KMS-11 (cell line): ENCODE data around the gene RBM14.

ENCODE experiments used
- H2AFZ ChIP-seq: fragments of 200-600 bp; sonication (generic); 2 replicates; pipeline ENCODE4 v1.6.1; 2016; ENCODE audit warnings: antibody characterized with exemption, mixed run types, low read depth
- H3K27ac ChIP-seq: fragments of 200-600 bp; sonication (generic); 2 replicates; pipeline ENCODE4 v1.6.1; 2016; ENCODE audit warnings: mild to moderate bottlenecking, mixed run types
- H3K27me3 ChIP-seq: fragments of 200-600 bp; sonication (generic); 2 replicates; pipeline ENCODE4 v1.6.1; 2017; ENCODE audit warnings: mild to moderate bottlenecking, low read depth, mixed run types, moderate library complexity; ENCODE audit not compliant: insufficient read depth
- H3K36me3 ChIP-seq: fragments of 200-600 bp; sonication (generic); 2 replicates; pipeline ENCODE4 v1.6.1; 2017; ENCODE audit warnings: mild to moderate bottlenecking, mixed run types; ENCODE audit not compliant: insufficient read depth
- H3K4me1 ChIP-seq: fragments of 200-600 bp; sonication (generic); 2 replicates; pipeline ENCODE4 v1.6.1; 2016; ENCODE audit warnings: mild to moderate bottlenecking, low read depth, mixed run types; ENCODE audit not compliant: poor library complexity, severe bottlenecking
- H3K4me2 ChIP-seq: fragments of 200-600 bp; sonication (generic); 2 replicates; pipeline ENCODE4 v1.7.0; 2016; ENCODE audit warnings: mild to moderate bottlenecking, mixed run types
- H3K4me3 ChIP-seq: fragments of 200-600 bp; sonication (generic); IDR thresholded peaks from 2 replicates; pipeline ENCODE4 v1.6.1; 2017; ENCODE audit warnings: low read depth, low read length, mixed read lengths; ENCODE audit not compliant: insufficient read depth
- H3K79me2 ChIP-seq: fragments of 200-600 bp; sonication (generic); 2 replicates; pipeline ENCODE4 v1.6.1; 2016; ENCODE audit warnings: low read depth, mixed run types; ENCODE audit not compliant: insufficient read depth
- H3K9ac ChIP-seq: fragments of 200-600 bp; sonication (generic); 2 replicates; pipeline ENCODE4 v1.6.1; 2016; ENCODE audit warnings: mild to moderate bottlenecking, mixed run types
- H4K20me1 ChIP-seq: fragments of 200-600 bp; sonication (generic); 2 replicates; pipeline ENCODE4 v1.6.1; 2016; ENCODE audit warnings: mild to moderate bottlenecking, mixed run types; ENCODE audit not compliant: insufficient read depth
- CTCF ChIP-seq: fragments of 200-600 bp; sonication (generic); conservative IDR thresholded peaks from 2 replicates; pipeline ENCODE4 v1.6.1; 2017; ENCODE audit warnings: low read depth, mild to moderate bottlenecking, antibody characterized with exemption, low read length, moderate library complexity, mixed read lengths

Gene RBM14

DNA sequence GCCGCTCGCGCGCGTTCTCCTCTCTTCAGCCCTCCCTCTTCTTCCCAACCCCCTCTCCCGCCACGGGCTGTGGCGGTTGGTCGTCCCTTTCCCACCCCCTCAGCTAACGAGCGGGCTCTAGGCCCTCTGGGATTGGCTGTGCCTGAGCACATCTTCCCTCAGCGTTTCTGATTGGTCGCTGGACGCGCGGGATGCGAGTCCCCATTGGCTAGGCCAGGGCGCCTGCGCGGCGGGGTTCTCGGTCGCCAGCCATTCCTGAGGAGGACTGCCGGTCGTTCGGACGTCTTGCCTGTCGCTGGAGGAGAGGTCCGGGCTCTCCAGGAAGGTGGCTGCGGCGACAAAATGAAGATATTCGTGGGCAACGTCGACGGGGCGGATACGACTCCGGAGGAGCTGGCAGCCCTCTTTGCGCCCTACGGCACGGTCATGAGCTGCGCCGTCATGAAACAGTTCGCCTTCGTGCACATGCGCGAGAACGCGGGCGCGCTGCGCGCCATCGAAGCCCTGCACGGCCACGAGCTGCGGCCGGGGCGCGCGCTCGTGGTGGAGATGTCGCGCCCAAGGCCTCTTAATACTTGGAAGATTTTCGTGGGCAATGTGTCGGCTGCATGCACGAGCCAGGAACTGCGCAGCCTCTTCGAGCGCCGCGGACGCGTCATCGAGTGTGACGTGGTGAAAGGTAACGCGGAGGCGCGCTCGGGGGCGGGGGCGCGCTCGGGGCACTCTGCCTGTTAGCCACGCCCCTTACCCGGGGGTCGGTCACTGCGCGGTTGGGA lies at the start of gene RBM14:
Gene RBM14, plus strand, starts transcription at position 252 of the 776 bp plus-strand sequence. Its CDS starts 91 bp downstream, at position 343.
- Histone ChIP-seq H4K20me1 (peaks cover 40% of the 10 kb centered on the region), H3K36me3 (peaks cover 6% of the 10 kb centered on the region; the same call in 1 of the 2 replicates), H3K4me3 (no peak within 1 kb of the TSS), H3K9ac (peak within 1 kb of the TSS; percentile 97), H3K79me2 (peaks cover 66% of the 10 kb centered on the region), H3K27ac (peak within 1 kb of the TSS; percentile 85), H3K4me1 (peaks cover 38% of the 10 kb centered on the region), H2AFZ (peak within 1 kb of the TSS; percentile 72), H3K4me2 (peak within 1 kb of the TSS; percentile 75), H3K27me3 (no peaks in the 10 kb centered on the region)
- TF ChIP-seq CTCF, result no peak

- H3K4me2 ChIP-seq, result no peak overlapping the region
- no peak overlapping the region for H3K4me3 ChIP-seq
- no peaks in the 10 kb centered on the region for H3K4me1 ChIP-seq
- no peak for TF ChIP-seq CTCF
- H2AFZ ChIP-seq, result peak overlapping the region; percentile 60; the same call in 1 of the 2 replicates
- no peaks in the 10 kb centered on the region for H3K36me3 ChIP-seq
- no peaks in the 10 kb centered on the region for H4K20me1 ChIP-seq
- H3K27ac ChIP-seq, result no peak overlapping the region
- H3K9ac ChIP-seq, result no peak overlapping the region
- no peaks in the 10 kb centered on the region for H3K27me3 ChIP-seq
- H3K79me2 ChIP-seq, result no peaks in the 10 kb centered on the region
These were observed 48.7 kb upstream of the RBM14 start for GRCh38 chr11:66567787-66568123.

DNA sequence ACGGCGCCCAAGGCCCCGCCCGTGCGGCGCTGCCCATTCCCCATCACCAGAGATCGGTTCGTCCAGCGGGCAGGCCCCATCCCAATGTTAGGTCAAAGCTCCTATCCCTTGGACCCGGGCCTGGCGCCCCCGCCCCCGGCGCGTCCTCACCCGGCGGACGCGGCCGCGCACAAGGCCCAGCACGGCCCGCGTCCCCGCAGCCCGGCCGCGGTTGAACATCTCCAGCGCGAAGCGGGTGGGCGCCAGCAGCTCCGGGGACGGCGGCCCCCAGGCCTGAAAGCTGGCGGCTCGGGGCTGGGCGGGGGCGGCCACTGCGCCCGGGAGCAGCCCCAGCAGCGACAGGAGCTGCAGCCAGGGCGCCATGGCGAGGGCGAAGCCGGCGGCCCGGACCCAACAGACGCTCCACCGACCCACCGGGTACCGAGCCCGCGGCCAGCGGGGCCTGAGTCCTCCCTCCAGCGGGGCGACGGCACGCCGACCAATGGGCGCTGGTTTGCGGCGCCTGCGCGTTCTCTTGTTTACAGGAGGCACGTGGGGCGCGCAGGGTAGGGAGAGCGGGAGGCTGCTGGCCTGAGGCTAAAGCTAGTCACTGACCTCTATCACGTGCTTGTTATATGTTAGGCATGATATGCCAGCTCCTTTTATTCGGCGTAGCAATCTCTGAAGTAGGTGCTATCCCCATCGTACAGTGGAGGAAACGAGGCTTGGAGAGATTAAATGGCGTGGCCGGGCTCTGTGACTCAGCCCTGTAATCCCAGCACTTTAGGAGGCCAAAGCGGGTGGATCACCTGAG lies 48.1 kb upstream of the RBM14 start, which contains the start of gene CTSF:
Gene CTSF, minus strand, starts transcription at position 483 of the 793 bp plus-strand sequence. Its CDS starts 120 bp downstream, at position 363.
- Histone ChIP-seq H3K9ac (no peak within 1 kb of the TSS), H2AFZ (peak within 1 kb of the TSS; percentile 60)

More for the DNA sequence above, 48.1 kb upstream of the RBM14 start, which contains the start of gene CTSF:
- no peak within 1 kb of the TSS for H3K27ac ChIP-seq
- peak within 1 kb of the TSS; percentile 33; the same call in 1 of the 2 replicates for H3K4me2 ChIP-seq
- H3K4me3 ChIP-seq, result no peak within 1 kb of the TSS
- H3K27me3 ChIP-seq, result no peaks in the 10 kb centered on the region; the same call in 1 of the 2 replicates
- H3K4me1 ChIP-seq, result no peaks in the 10 kb centered on the region
- H3K36me3 ChIP-seq, result no peaks in the 10 kb centered on the region
- no peak for TF ChIP-seq CTCF
- H4K20me1 ChIP-seq, result no peaks in the 10 kb centered on the region
- no peaks in the 10 kb centered on the region for H3K79me2 ChIP-seq
